Measurements from ENCODE around the gene ATP2A2.

The ATP2A2 gene

GRCh38 chr12:110312581-110313360, 31.7 kb downstream of the ATP2A2 start:
- Histone ChIP-seq H3K23ac (ENCODE audit: low read depth, low read length, poor library complexity) (no peak overlapping the region), H3K27ac (replicated peaks; ENCODE audit: low read length) (no peak overlapping the region), H4K8ac (ENCODE audit: low read depth, low read length) (no peak overlapping the region), H2BK15ac (ENCODE audit: low read length) (no peak overlapping the region), H3K4me2 (ENCODE audit: insufficient read depth, low read length, poor library complexity, severe bottlenecking) (no peak overlapping the region), H3K36me3 (replicated peaks in 1 of 2; ENCODE audit: control insufficient read depth in 2 of 2, insufficient read depth in 2 of 2, low read length in 2 of 2) (peaks cover 4 to 79% of the 10 kb centered on the region in 2 donors), H3K4me3 (ENCODE audit: low read length in 2 of 2) (no peak overlapping the region), H3K27me3 (ENCODE audit: control insufficient read depth in 3 of 3, insufficient read depth in 3 of 3, low read depth in 1 of 3, low read length in 3 of 3) (no peaks in the 10 kb centered on the region), H2BK120ac (ENCODE audit: low read depth, low read length) (no peak overlapping the region), H3K4me1 (ENCODE audit: control insufficient read depth in 2 of 2, insufficient read depth in 1 of 2, low read depth in 1 of 2, low read length in 2 of 2) (no peaks in the 10 kb centered on the region), H3K18ac (ENCODE audit: low read length) (no peak overlapping the region), H2BK12ac (ENCODE audit: low read length) (no peak overlapping the region), H3K79me1 (ENCODE audit: low read depth, low read length) (no peaks in the 10 kb centered on the region), H4K91ac (ENCODE audit: low read depth, low read length, poor library complexity) (no peak overlapping the region), H3K14ac (ENCODE audit: low read length) (no peak overlapping the region), H2AFZ (ENCODE audit: low read length) (no peak overlapping the region), H2BK5ac (ENCODE audit: low read length) (no peak overlapping the region), H3K9me3 (replicated peaks in 1 of 2; ENCODE audit: control insufficient read depth in 2 of 2, insufficient read depth in 1 of 2, low read depth in 1 of 2, low read length in 2 of 2) (peaks cover 0 to 3% of the 10 kb centered on the region in 2 donors), H3K9ac (ENCODE audit: low read depth, low read length, poor library complexity) (no peak overlapping the region), H2AK5ac (ENCODE audit: low read depth, low read length) (no peak overlapping the region), H3K4ac (ENCODE audit: low read length) (no peak overlapping the region)
- no peak for DNase-seq (ENCODE audit: low spot score)
- no CpG with 5 or more reads among the region's 10 CpGs for WGBS, 2 donors (ENCODE audit: extremely low coverage in 2 of 2, insufficient read length in 2 of 2, insufficient replicate concordance in 1 of 2)

GRCh38 chr12:110314308-110314707, 33.3 kb downstream of the ATP2A2 start:
- Histone ChIP-seq H2AK5ac (ENCODE audit: low read depth, low read length) (no peak overlapping the region), H2BK120ac (ENCODE audit: low read depth, low read length) (no peak overlapping the region), H3K4me2 (ENCODE audit: insufficient read depth, low read length, poor library complexity, severe bottlenecking) (no peak overlapping the region), H3K4me1 (ENCODE audit: control insufficient read depth in 2 of 2, insufficient read depth in 1 of 2, low read depth in 1 of 2, low read length in 2 of 2) (no peaks in the 10 kb centered on the region), H3K36me3 (replicated peaks in 1 of 2; ENCODE audit: control insufficient read depth in 2 of 2, insufficient read depth in 2 of 2, low read length in 2 of 2) (peaks cover 2 to 79% of the 10 kb centered on the region in 2 donors), H3K4me3 (ENCODE audit: low read length in 2 of 2) (no peak overlapping the region), H3K18ac (ENCODE audit: low read length) (no peak overlapping the region), H4K91ac (ENCODE audit: low read depth, low read length, poor library complexity) (no peak overlapping the region), H3K27ac (replicated peaks; ENCODE audit: low read length) (no peak overlapping the region), H2BK12ac (ENCODE audit: low read length) (no peak overlapping the region), H3K23ac (ENCODE audit: low read depth, low read length, poor library complexity) (no peak overlapping the region), H4K8ac (ENCODE audit: low read depth, low read length) (no peak overlapping the region), H2BK5ac (ENCODE audit: low read length) (no peak overlapping the region), H3K27me3 (ENCODE audit: control insufficient read depth in 3 of 3, insufficient read depth in 3 of 3, low read depth in 1 of 3, low read length in 3 of 3) (no peaks in the 10 kb centered on the region), H2BK15ac (ENCODE audit: low read length) (no peak overlapping the region), H3K79me1 (ENCODE audit: low read depth, low read length) (no peaks in the 10 kb centered on the region), H3K9me3 (replicated peaks in 1 of 2; ENCODE audit: control insufficient read depth in 2 of 2, insufficient read depth in 1 of 2, low read depth in 1 of 2, low read length in 2 of 2) (no peaks in the 10 kb centered on the region), H3K14ac (ENCODE audit: low read length) (no peak overlapping the region), H3K9ac (ENCODE audit: low read depth, low read length, poor library complexity) (no peak overlapping the region), H3K4ac (ENCODE audit: low read length) (no peak overlapping the region), H2AFZ (ENCODE audit: low read length) (no peak overlapping the region)
- WGBS, 2 donors (ENCODE audit: extremely low coverage in 2 of 2, insufficient read length in 2 of 2, insufficient replicate concordance in 1 of 2): no CpG with 5 or more reads among the region's 2 CpGs
- DNase-seq (ENCODE audit: low spot score): no peak

GRCh38 chr12:110316861-110317260, 35.8 kb downstream of the ATP2A2 start:
- H4K91ac ChIP-seq (ENCODE audit: low read depth, low read length, poor library complexity): no peak overlapping the region
- no peak overlapping the region for H2AFZ ChIP-seq (ENCODE audit: low read length)
- no peak overlapping the region for H2BK15ac ChIP-seq (ENCODE audit: low read length)
- no peak overlapping the region for H3K4me3 ChIP-seq (ENCODE audit: low read length in 2 of 2)
- no peak overlapping the region for H3K9ac ChIP-seq (ENCODE audit: low read depth, low read length, poor library complexity)
- no peak overlapping the region for H3K4me2 ChIP-seq (ENCODE audit: insufficient read depth, low read length, poor library complexity, severe bottlenecking)
- no peaks in the 10 kb centered on the region for H3K27me3 ChIP-seq (ENCODE audit: control insufficient read depth in 3 of 3, insufficient read depth in 3 of 3, low read depth in 1 of 3, low read length in 3 of 3)
- no peak overlapping the region for H3K4ac ChIP-seq (ENCODE audit: low read length)
- no peak overlapping the region for H2BK5ac ChIP-seq (ENCODE audit: low read length)
- H2AK5ac ChIP-seq (ENCODE audit: low read depth, low read length): no peak overlapping the region
- H2BK12ac ChIP-seq (ENCODE audit: low read length): no peak overlapping the region
- no CpG with 5 or more reads among the region's 4 CpGs for WGBS, 2 donors (ENCODE audit: extremely low coverage in 2 of 2, insufficient read length in 2 of 2, insufficient replicate concordance in 1 of 2)
- H3K4me1 ChIP-seq (ENCODE audit: control insufficient read depth in 2 of 2, insufficient read depth in 1 of 2, low read depth in 1 of 2, low read length in 2 of 2): no peaks in the 10 kb centered on the region
- no peak overlapping the region for H3K18ac ChIP-seq (ENCODE audit: low read length)
- peaks cover 4 to 83% of the 10 kb centered on the region in 2 donors for H3K36me3 ChIP-seq (replicated peaks in 1 of 2; ENCODE audit: control insufficient read depth in 2 of 2, insufficient read depth in 2 of 2, low read length in 2 of 2)
- no peaks in the 10 kb centered on the region for H3K79me1 ChIP-seq (ENCODE audit: low read depth, low read length)
- no peak overlapping the region for H2BK120ac ChIP-seq (ENCODE audit: low read depth, low read length)
- H4K8ac ChIP-seq (ENCODE audit: low read depth, low read length): no peak overlapping the region
- H3K14ac ChIP-seq (ENCODE audit: low read length): no peak overlapping the region
- H3K9me3 ChIP-seq (replicated peaks in 1 of 2; ENCODE audit: control insufficient read depth in 2 of 2, insufficient read depth in 1 of 2, low read depth in 1 of 2, low read length in 2 of 2): no peaks in the 10 kb centered on the region
- no peak overlapping the region for H3K27ac ChIP-seq (replicated peaks; ENCODE audit: low read length)
- no peak overlapping the region for H3K23ac ChIP-seq (ENCODE audit: low read depth, low read length, poor library complexity)
- DNase-seq (ENCODE audit: low spot score): no peak

GRCh38 chr12:110317911-110318310, 36.9 kb downstream of the ATP2A2 start:
- no peak overlapping the region for H2AFZ ChIP-seq (ENCODE audit: low read length)
- no peak overlapping the region for H3K9ac ChIP-seq (ENCODE audit: low read depth, low read length, poor library complexity)
- no peaks in the 10 kb centered on the region for H3K79me1 ChIP-seq (ENCODE audit: low read depth, low read length)
- WGBS, 2 donors (ENCODE audit: extremely low coverage in 2 of 2, insufficient read length in 2 of 2, insufficient replicate concordance in 1 of 2): no CpG with 5 or more reads among the region's 2 CpGs
- H3K18ac ChIP-seq (ENCODE audit: low read length): no peak overlapping the region
- H2BK5ac ChIP-seq (ENCODE audit: low read length): no peak overlapping the region
- H2BK120ac ChIP-seq (ENCODE audit: low read depth, low read length): no peak overlapping the region
- H2AK5ac ChIP-seq (ENCODE audit: low read depth, low read length): no peak overlapping the region
- no peak overlapping the region for H3K4me3 ChIP-seq (ENCODE audit: low read length in 2 of 2)
- H3K4me2 ChIP-seq (ENCODE audit: insufficient read depth, low read length, poor library complexity, severe bottlenecking): no peak overlapping the region
- no peak overlapping the region for H3K23ac ChIP-seq (ENCODE audit: low read depth, low read length, poor library complexity)
- H2BK15ac ChIP-seq (ENCODE audit: low read length): no peak overlapping the region
- no peak overlapping the region for H4K8ac ChIP-seq (ENCODE audit: low read depth, low read length)
- no peak overlapping the region for H4K91ac ChIP-seq (ENCODE audit: low read depth, low read length, poor library complexity)
- no peak for DNase-seq (ENCODE audit: low spot score)
- peaks cover 4 to 81% of the 10 kb centered on the region in 2 donors for H3K36me3 ChIP-seq (replicated peaks in 1 of 2; ENCODE audit: control insufficient read depth in 2 of 2, insufficient read depth in 2 of 2, low read length in 2 of 2)
- H2BK12ac ChIP-seq (ENCODE audit: low read length): no peak overlapping the region
- H3K14ac ChIP-seq (ENCODE audit: low read length): no peak overlapping the region
- no peak overlapping the region for H3K4ac ChIP-seq (ENCODE audit: low read length)
- H3K27me3 ChIP-seq (ENCODE audit: control insufficient read depth in 3 of 3, insufficient read depth in 3 of 3, low read depth in 1 of 3, low read length in 3 of 3): no peaks in the 10 kb centered on the region
- H3K4me1 ChIP-seq (ENCODE audit: control insufficient read depth in 2 of 2, insufficient read depth in 1 of 2, low read depth in 1 of 2, low read length in 2 of 2): no peaks in the 10 kb centered on the region
- H3K9me3 ChIP-seq (replicated peaks in 1 of 2; ENCODE audit: control insufficient read depth in 2 of 2, insufficient read depth in 1 of 2, low read depth in 1 of 2, low read length in 2 of 2): no peaks in the 10 kb centered on the region
- H3K27ac ChIP-seq (replicated peaks; ENCODE audit: low read length): no peak overlapping the region

Measured in neuronal stem cell (in vitro differentiated cells).